ENCODE data around the gene SLC35A4.

Gene SLC35A4

DNA sequence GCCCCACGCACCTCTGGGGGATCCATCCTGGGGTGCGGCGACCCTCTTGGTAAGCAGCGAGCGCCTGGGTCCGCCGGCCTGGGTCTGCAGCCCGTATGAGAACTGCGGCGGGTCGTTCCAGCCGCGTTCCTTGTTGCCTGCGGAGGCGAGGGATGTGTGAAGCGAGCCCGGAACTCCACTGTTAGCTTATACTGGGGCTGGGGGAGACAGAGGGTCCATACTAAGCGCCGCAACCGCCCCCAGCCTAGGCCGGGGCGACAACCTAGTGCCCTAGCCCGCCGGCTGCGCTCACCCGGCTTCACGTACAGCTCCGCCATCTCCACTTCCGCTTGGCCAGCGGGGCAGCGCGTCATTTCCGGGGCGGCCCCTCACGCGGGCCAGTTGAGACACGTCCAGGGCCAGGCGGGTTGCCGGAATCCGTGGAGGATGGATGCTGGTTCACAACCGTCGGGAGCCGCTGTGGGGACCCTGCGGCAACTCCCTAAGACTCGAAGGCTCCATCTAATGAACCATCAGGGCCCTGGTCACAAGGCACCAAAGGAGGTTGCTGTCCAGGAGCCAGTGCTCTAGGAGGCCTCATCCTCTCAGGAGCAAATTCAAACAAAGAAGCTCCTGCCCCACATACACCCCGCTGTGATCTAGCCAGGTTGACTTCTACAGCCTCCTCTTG lies 7.4 kb upstream of the SLC35A4 start, which contains the start of gene SRA1:
Gene SRA1, minus strand, starts transcription at position 338 of the 670 bp plus-strand sequence. Its CDS starts 21 bp downstream, at position 317.
- DNase-seq (ENCODE audit: low read depth, low spot score): peak; percentile 60
- peak within 1 kb of the TSS; percentile 73 for H3K27ac ChIP-seq

DNA sequence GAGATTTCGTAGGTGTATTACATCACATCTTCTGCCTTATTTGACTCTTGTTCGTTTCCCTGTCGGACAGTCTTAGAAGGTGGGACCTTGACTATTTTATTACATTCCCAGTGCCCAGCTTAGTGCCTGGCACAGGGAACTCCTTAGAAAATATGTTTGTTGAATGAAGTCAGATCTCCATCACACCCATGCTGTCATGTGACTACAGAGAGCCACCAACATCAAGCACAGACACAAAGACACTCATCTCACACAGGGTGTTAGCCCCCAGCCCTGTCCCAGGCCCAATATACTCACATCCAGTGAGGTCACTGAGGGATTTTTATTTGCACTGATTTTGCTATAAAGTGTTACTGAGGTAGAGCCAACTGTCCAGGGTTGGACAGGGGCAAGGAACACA lies 6.7 kb upstream of the SLC35A4 start:
- DNase-seq (ENCODE audit: low read depth, low spot score): no peak

DNA sequence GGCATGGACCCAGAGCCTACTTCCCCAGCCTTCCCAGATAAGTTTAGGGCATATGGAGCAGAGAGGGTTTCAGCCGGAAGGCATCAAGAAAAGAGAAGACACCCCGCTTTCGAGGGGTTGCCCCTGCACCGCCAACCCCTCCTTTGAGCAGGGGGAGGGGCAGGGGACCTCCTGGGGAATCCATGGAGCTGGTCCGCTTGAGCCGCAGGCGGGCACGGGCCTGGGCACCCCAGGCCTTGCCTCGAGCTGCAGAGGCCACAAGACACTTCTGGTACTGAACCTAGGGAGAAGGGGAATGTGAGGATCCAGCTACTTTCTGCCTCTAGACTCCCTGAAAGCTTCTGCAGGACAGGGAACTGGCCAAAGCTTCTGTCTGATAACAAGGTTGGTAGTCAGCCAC lies 6.1 kb upstream of the SLC35A4 start:
- no peak for DNase-seq (ENCODE audit: low read depth, low spot score)
- H3K27ac ChIP-seq: no peak overlapping the region

More for the DNA sequence above, 6.7 kb upstream of the SLC35A4 start:
- H3K27ac ChIP-seq: peak overlapping the region; percentile 73

- DNase-seq (ENCODE audit: low read depth, low spot score): no peak
- no peak overlapping the region for H3K27ac ChIP-seq
These were observed 4.4 kb upstream of the SLC35A4 start for GRCh38 chr5:140560227-140560626.

DNA sequence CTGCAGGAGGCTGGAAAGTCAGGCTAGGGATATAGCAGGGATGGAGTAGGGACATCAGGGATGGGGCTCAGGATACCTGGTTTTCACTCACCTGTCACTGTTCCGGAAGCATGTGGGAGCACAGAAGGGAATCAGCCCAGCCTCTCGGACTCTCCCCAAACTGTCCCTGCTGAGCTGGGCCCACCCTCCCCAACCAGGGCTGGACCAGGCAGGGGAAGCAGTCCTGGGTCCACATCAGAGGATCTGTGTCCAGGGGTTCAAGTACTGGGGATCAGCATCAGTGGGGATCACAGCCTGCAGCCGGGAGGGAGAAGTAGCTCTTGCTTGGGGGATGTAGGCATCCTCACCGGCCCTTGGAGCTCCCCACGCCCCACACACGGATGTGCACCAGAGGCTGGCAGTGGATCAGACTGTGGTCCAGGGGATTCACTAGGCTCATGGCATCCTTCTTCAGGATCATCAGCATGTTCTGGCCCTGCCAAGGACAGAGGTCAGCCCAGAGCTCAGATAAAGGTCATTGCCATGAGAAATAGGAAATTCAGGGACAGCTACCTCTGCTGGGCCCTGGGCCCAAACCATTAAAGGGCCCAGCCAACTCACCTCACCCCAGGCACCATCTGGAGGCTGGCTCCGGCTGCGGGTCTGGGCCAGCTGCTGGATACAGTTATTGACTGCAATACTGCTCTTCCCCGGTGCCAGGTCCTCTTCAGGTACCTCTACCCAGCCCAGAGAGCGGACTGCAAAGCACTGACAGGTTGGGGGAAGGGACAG lies 2.7 kb upstream of the SLC35A4 start:
- no peak for DNase-seq (ENCODE audit: low read depth, low spot score)
- H3K27ac ChIP-seq: no peak overlapping the region

DNA sequence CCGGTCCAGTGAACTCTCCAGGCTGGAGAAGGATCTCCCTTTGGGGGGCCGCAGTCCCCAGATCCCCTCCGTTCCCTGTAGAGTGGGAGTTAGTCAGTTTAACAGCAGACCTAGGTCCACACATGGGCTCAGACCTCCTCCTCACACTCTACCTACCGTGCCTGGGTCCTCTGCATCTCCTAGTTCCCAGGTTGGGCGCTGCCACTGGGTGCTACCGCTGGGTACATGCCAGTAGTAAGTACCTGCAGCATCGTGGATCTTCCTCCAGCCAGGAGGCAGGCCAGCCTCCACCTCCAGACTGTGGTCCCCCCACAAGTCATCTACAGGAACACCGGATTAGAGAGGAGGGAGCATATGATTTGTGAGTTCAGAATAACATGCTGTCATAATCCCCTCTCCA lies 1.0 kb upstream of the SLC35A4 start:
- DNase-seq (ENCODE audit: low read depth, low spot score): no peak
- H3K27ac ChIP-seq: peak overlapping the region; percentile 77

DNA sequence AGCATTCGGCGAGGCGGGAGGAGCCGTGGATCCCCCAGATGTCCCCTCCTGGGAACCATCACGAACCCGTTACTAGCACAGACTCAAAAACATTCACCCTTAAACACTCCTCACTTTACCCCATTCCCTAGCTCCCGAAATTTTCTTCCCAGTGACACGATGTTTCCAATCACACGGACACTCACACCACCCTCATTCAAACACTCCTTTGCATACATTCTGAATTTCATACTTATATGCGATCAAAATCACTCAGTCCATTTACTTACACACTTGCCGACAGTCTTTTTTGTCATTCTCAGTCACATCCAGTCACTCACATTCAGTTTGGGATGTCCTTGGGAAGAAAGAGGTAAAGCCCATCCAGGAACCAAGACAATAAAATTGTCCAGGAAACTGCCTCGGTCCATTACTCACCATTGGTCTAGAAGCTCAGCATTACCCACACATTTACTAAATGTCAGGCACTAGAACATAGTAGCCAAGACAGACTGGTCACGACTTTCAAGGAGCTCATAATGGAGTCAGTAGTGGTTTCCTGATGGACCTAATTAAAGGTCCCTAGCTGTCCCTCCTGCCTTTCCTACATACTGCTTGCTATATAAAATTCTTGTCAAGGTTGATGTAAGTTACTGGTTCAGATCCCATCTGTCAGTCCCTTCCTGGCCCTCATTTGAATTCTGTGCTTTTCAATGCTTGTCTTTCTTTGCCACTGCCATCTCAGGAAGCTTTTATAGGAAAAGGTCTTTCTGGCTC lies 574 bp downstream of the SLC35A4 start:
- H3K27ac ChIP-seq: peak overlapping the region; percentile 77
- DNase-seq (ENCODE audit: low read depth, low spot score): no peak

DNA sequence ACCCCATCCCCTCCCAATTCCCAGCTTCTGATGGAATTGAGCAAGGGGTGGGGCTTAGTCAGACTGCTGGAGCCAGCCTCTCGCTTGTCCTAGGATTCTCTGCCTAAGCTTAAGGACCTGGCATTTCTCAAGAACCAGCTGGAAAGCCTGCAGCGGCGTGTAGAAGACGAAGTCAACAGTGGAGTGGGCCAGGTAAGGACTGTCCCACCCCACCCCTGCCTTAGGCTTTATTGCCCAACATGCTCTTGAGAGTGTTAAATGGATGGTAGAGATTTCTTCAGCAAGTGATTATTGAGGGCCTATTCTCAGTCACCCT lies 1.1 kb downstream of the SLC35A4 start:
- DNase-seq (ENCODE audit: low read depth, low spot score): no peak
- peak overlapping the region; percentile 77 for H3K27ac ChIP-seq

- H3K27ac ChIP-seq: no peak overlapping the region
- DNase-seq (ENCODE audit: low read depth, low spot score): no peak
These were observed 2.0 kb downstream of the SLC35A4 start for GRCh38 chr5:140566665-140567064.

DNA sequence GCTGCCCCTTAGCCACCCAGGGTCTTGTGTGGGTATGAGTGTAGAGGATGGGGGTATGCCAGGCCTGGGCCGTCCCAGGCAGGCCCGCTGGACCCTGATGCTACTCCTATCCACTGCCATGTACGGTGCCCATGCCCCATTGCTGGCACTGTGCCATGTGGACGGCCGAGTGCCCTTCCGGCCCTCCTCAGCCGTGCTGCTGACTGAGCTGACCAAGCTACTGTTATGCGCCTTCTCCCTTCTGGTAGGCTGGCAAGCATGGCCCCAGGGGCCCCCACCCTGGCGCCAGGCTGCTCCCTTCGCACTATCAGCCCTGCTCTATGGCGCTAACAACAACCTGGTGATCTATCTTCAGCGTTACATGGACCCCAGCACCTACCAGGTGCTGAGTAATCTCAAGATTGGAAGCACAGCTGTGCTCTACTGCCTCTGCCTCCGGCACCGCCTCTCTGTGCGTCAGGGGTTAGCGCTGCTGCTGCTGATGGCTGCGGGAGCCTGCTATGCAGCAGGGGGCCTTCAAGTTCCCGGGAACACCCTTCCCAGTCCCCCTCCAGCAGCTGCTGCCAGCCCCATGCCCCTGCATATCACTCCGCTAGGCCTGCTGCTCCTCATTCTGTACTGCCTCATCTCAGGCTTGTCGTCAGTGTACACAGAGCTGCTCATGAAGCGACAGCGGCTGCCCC lies 2.6 kb downstream of the SLC35A4 start:
- no peak overlapping the region for H3K27ac ChIP-seq
- no peak for DNase-seq (ENCODE audit: low read depth, low spot score)

DNA sequence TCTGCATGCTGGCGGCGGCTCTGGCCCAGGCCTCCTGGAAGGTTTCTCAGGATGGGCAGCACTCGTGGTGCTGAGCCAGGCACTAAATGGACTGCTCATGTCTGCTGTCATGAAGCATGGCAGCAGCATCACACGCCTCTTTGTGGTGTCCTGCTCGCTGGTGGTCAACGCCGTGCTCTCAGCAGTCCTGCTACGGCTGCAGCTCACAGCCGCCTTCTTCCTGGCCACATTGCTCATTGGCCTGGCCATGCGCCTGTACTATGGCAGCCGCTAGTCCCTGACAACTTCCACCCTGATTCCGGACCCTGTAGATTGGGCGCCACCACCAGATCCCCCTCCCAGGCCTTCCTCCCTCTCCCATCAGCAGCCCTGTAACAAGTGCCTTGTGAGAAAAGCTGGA lies 3.2 kb downstream of the SLC35A4 start:
- DNase-seq (ENCODE audit: low read depth, low spot score): no peak
- no peak overlapping the region for H3K27ac ChIP-seq

GRCh38 chr5:140568443-140569063 lies 3.9 kb downstream of the SLC35A4 start:
- no peak for DNase-seq (ENCODE audit: low read depth, low spot score)
- no peak overlapping the region for H3K27ac ChIP-seq

DNA sequence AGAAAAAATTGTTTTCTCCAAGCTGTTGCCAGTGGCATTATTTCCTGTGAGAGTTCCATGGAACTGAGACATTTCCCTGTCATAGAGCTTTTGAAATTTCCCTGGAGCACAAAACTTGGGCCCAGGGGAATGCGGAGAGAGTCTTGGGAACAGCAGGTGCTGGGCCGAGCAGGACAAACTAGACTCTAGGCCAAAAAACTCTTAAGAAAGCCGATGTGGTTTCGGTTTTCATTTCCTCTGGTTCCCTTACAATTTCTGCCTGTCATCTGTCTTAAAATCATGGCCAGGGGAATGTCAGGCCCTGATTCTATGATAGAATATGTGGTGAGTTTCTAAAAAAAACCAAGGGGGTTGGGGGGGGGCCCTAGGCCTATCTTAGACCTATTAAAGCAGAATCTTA lies 4.6 kb downstream of the SLC35A4 start:
- H3K27ac ChIP-seq: no peak overlapping the region
- no peak for DNase-seq (ENCODE audit: low read depth, low spot score)

- H3K27ac ChIP-seq: no peak overlapping the region
- DNase-seq (ENCODE audit: low read depth, low spot score): no peak
These were observed 5.4 kb downstream of the SLC35A4 start for GRCh38 chr5:140570058-140570457.

DNA sequence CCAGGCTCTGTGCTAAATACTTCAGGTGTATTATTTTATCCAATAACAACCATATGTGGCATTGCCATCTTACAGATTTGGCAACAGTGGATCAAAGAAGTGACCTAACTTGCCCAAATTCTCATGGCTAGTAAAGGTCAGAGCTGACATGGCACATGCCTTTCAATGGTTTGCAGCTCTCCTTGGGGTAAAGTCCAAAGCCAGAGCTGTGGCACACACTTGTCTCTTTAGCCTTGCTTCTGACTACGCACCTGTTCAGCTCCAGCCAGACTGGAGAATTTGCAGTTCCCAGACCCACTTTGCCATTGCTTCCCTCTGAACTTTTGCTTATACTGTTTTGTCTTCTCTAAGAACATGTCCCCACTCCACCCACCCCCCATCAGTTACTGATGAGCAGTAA lies 5.9 kb downstream of the SLC35A4 start:
- no peak for DNase-seq (ENCODE audit: low read depth, low spot score)
- H3K27ac ChIP-seq: no peak overlapping the region

DNA sequence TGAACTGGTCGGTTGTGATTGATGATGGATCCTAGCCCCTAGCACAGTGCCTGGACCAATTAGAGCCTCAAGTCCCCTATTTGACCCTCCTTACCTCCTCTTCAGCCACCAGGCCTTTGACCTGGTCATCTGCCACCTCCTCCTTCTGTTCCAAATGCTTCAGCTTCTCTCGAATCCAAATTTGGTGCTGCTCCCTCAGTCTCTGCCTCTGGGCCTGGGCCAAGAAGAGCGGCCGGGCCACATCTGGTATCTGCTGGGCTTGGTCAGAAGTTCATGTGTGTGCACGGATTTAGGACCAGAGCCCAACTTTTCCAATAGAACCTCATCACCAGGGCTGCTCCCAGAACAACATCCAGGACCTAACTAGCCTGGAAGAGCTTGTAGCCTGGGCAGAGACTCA lies 6.5 kb downstream of the SLC35A4 start:
- no peak overlapping the region for H3K27ac ChIP-seq
- no peak for DNase-seq (ENCODE audit: low read depth, low spot score)

DNA sequence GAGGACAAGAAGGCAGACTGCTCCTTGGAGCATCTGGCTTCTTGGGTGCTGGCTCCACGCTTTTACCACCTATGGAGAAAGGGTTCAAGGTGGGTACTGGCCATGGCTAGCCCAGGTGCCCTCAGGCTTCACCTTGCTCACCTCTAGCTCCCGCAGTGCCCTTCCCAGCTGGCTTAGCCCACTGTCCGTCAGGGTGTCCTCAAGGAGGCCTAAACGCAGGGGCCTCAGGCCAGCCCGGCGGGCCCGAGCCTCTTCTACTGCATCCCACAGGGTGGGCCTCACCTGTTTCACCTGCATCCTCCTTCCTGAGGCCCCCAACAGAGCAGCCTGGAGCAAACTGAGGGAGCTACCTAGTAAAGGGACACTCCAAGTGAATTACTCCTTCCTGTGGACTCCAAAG lies 9.1 kb downstream of the SLC35A4 start:
- no peak for DNase-seq (ENCODE audit: low read depth, low spot score)
- no peak overlapping the region for H3K27ac ChIP-seq

DNA sequence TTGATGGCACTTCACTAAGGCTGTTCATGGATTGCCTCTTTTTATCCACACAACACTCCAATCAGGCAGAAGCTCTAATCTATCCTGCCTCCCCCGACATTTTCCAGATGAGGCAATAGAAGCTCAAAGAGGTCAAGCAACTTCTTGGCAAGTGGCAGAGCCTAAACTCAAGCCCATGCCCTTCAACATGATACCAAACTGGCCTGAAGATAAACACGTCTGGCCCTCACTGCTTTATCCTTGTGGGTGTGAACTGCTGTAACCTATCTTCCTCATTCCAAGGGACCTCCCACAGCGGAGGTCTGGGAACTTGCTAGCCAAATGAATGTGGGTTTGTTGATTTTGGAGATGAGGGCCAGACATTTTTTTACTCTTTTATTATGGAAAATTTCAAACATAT lies 9.5 kb downstream of the SLC35A4 start:
- H3K27ac ChIP-seq: no peak overlapping the region
- no peak for DNase-seq (ENCODE audit: low read depth, low spot score)

- no peak for DNase-seq (ENCODE audit: low read depth, low spot score)
- H3K27ac ChIP-seq: no peak overlapping the region
These were observed 10.7 kb downstream of the SLC35A4 start for GRCh38 chr5:140575309-140575708.

DNA sequence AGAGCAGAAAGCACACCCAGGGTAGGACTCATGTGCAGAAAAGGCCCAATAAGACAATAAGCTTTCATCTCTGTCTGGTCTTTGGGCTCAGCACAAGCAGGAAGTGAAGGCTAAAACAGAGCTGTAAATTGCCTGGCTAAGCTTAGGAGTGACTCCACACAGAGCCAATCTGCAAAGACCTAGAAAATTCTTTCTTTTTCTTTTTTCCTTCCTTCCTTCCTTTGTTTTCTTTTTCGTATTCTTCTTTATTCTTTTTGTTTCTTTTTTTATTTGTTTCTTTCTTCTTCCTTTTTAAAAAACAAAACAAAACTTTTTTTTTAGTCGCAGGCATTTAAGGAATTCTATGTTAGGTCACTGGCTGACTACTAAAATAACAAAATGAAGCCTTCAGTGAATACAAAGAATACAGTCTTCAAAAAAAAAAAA lies 12.2 kb downstream of the SLC35A4 start:
- H3K27ac ChIP-seq: no peak overlapping the region
- no peak for DNase-seq (ENCODE audit: low read depth, low spot score)
